H9 (cell line): Measurements from ENCODE around the gene VDAC1. TPM values are rescaled to one million over a fixed set of nuclear protein-coding genes. Genes with fewer than 3 reads are reported as not detected.

Experiments used
- DNase-seq: peaks from one replicate; pipeline ENCODE4 v3.0.0-alpha.2; 2017
- H2AFZ ChIP-seq: one replicate; pipeline ENCODE4 v1.6.1; 2013; ENCODE audit warnings: mild to moderate bottlenecking, low read length, control low read depth, moderate library complexity
- H2AK5ac ChIP-seq: 2 replicates; pipeline ENCODE4 v1.6.1; 2013; ENCODE audit warnings: low read length, control low read depth, mixed read lengths; ENCODE audit not compliant: insufficient read length
- H2BK120ac ChIP-seq: one replicate; pipeline ENCODE4 v1.6.1; 2013; ENCODE audit warnings: low read depth, mild to moderate bottlenecking, low read length, control low read depth, inconsistent platforms; ENCODE audit not compliant: poor library complexity, severe bottlenecking
- H2BK12ac ChIP-seq: 2 replicates; pipeline ENCODE4 v1.6.1; 2013; ENCODE audit warnings: low read length, control low read depth, mixed read lengths, low read depth; ENCODE audit not compliant: insufficient read length
- H2BK15ac ChIP-seq: 2 replicates; pipeline ENCODE4 v1.6.1; 2013; ENCODE audit warnings: low read depth, low read length, control low read depth
- H2BK20ac ChIP-seq: one replicate; pipeline ENCODE4 v1.6.1; 2013; ENCODE audit warnings: low read depth, mild to moderate bottlenecking, low read length, control low read depth, inconsistent platforms; ENCODE audit not compliant: poor library complexity, severe bottlenecking
- H2BK5ac ChIP-seq: 2 replicates; pipeline ENCODE4 v1.6.1; 2013; ENCODE audit warnings: low read length, control low read depth, mixed read lengths; ENCODE audit not compliant: insufficient read length
- H3K14ac ChIP-seq: 2 replicates; pipeline ENCODE4 v1.6.1; 2013; ENCODE audit warnings: low read length, control low read depth; ENCODE audit not compliant: insufficient read depth
- H3K18ac ChIP-seq: 2 replicates; pipeline ENCODE4 v1.6.1; 2013; ENCODE audit warnings: low read depth, mild to moderate bottlenecking, mixed read lengths, low read length, control low read depth; ENCODE audit not compliant: insufficient read length
- H3K23ac ChIP-seq: 2 replicates; pipeline ENCODE4 v1.6.1; 2013; ENCODE audit warnings: low read length, control low read depth, mixed read lengths, low read depth; ENCODE audit not compliant: insufficient read length
- H3K23me2 ChIP-seq: 2 replicates; pipeline ENCODE4 v1.6.1; 2013; ENCODE audit warnings: low read depth, mild to moderate bottlenecking, mixed read lengths, low read length, control low read depth; ENCODE audit not compliant: insufficient read length, poor library complexity, severe bottlenecking
- H3K27ac ChIP-seq: 2 replicates; pipeline ENCODE4 v1.5.1; 2013; ENCODE audit warnings: low read length, control low read depth, mixed read lengths, low read depth; ENCODE audit not compliant: insufficient read length
- H3K27me3 ChIP-seq: 2 replicates; pipeline ENCODE4 v1.6.1; 2013; ENCODE audit warnings: low read length, control low read depth, inconsistent platforms; ENCODE audit not compliant: insufficient read depth
- H3K4ac ChIP-seq: 2 replicates; pipeline ENCODE4 v1.6.1; 2013; ENCODE audit warnings: low read depth, mild to moderate bottlenecking, control low read depth, inconsistent platforms, low read length, moderate library complexity
- H3K4me1 ChIP-seq: 2 replicates; pipeline ENCODE4 v1.6.1; 2013; ENCODE audit warnings: low read length, control low read depth, inconsistent platforms; ENCODE audit not compliant: insufficient read depth
- H3K4me2 ChIP-seq: 2 replicates; pipeline ENCODE4 v1.6.1; 2013; ENCODE audit warnings: low read length, control low read depth, mixed read lengths; ENCODE audit not compliant: insufficient read length, insufficient read depth
- H3K56ac ChIP-seq: 2 replicates; pipeline ENCODE4 v1.6.1; 2013; ENCODE audit warnings: low read depth, mild to moderate bottlenecking, mixed read lengths, low read length, control low read depth; ENCODE audit not compliant: insufficient read length
- H3K79me1 ChIP-seq: 2 replicates; pipeline ENCODE4 v1.6.1; 2013; ENCODE audit warnings: low read depth, mild to moderate bottlenecking, moderate library complexity, low read length, control low read depth, inconsistent platforms; ENCODE audit not compliant: insufficient read depth, poor library complexity, severe bottlenecking
- H3K79me2 ChIP-seq: 2 replicates; pipeline ENCODE4 v1.6.1; 2013; ENCODE audit warnings: low read length, control low read depth, inconsistent platforms; ENCODE audit not compliant: insufficient read depth
- H3K9ac ChIP-seq: 2 replicates; pipeline ENCODE4 v1.6.1; 2013; ENCODE audit warnings: low read length, control low read depth, mixed read lengths; ENCODE audit not compliant: insufficient read length; ENCODE audit errors: extremely low read depth
- H3K9me3 ChIP-seq: one replicate; pipeline ENCODE4 v1.6.1; 2013; ENCODE audit warnings: low read depth, low read length, inconsistent platforms; ENCODE audit not compliant: control insufficient read depth
- H3T11ph ChIP-seq: one replicate; pipeline ENCODE4 v1.6.1; 2013; ENCODE audit warnings: mild to moderate bottlenecking, low read length, control low read depth, inconsistent platforms
- H4K20me1 ChIP-seq: one replicate; pipeline ENCODE4 v1.6.1; 2013; ENCODE audit not compliant: control insufficient read depth, insufficient read length, insufficient read depth
- H4K5ac ChIP-seq: 2 replicates; pipeline ENCODE4 v1.6.1; 2013; ENCODE audit warnings: low read depth, mild to moderate bottlenecking, mixed read lengths, low read length, control low read depth; ENCODE audit not compliant: insufficient read length
- H4K8ac ChIP-seq: replicated peaks from 2 replicates; pipeline ENCODE4 v1.6.1; 2013; ENCODE audit warnings: low read length, control low read depth, mixed read lengths, low read depth; ENCODE audit not compliant: insufficient read length
- H4K91ac ChIP-seq: 2 replicates; pipeline ENCODE4 v1.6.1; 2013; ENCODE audit warnings: low read depth, mild to moderate bottlenecking, moderate library complexity, mixed read lengths, low read length, control low read depth; ENCODE audit not compliant: insufficient read length
- H3K27ac Mint-ChIP-seq, 3 experiments: 2 replicates in 2 of 3; 3 replicates in 1 of 3; pipeline ENCODE4 v1.8.0; 2020 to 2021; ENCODE audit warnings: mixed read lengths in 3 of 3, mild to moderate bottlenecking in 1 of 3, moderate library complexity in 1 of 3
- H3K27me3 Mint-ChIP-seq: 2 replicates; pipeline ENCODE4 v1.8.0; 2021; ENCODE audit warnings: low read depth, mild to moderate bottlenecking, moderate library complexity, mixed read lengths
- H3K36me3 Mint-ChIP-seq, 3 experiments: 2 replicates in 2 of 3; 3 replicates in 1 of 3; pipeline ENCODE4 v1.8.0; 2020 to 2021; ENCODE audit warnings: low read depth in 3 of 3, mixed read lengths in 3 of 3; ENCODE audit not compliant: insufficient read depth in 1 of 3
- H3K4me1 Mint-ChIP-seq, 2 experiments: 2 replicates each; pipeline ENCODE4 v1.8.0; 2020; ENCODE audit warnings: mixed read lengths in 2 of 2
- H3K4me3 Mint-ChIP-seq, 2 experiments: 2 replicates in 1 of 2; 3 replicates in 1 of 2; pipeline ENCODE4 v1.8.0; 2020 to 2021; ENCODE audit warnings: mild to moderate bottlenecking in 2 of 2, mixed read lengths in 2 of 2, moderate library complexity in 1 of 2
- H3K9me3 Mint-ChIP-seq, 2 experiments: 2 replicates in 1 of 2; 3 replicates in 1 of 2; pipeline ENCODE4 v1.8.0; 2020; ENCODE audit warnings: mild to moderate bottlenecking in 2 of 2, mixed read lengths in 2 of 2, moderate library complexity in 1 of 2
- WGBS: extraction: QIAGEN DNeasy Blood & Tissue Kit; methylation state at CpG from one replicate; pipeline ENCODE4 v1.1.7; 2013; ENCODE audit warnings: missing lambda C conversion rate, low lambda C conversion rate, mixed read lengths; ENCODE audit not compliant: insufficient read length; ENCODE audit errors: extremely low coverage; 5-methylcytosine and 5-hydroxymethylcytosine counted together
- total RNA-seq: library from RNA; stranded (reverse); gene quantifications from 2 replicates; pipeline ENCODE4 v1.2.1, GENCODE V29; 2021
- TF ChIP-seq, protein P1 (sequence below): fragments of 200-600 bp; sonication (generic); conservative IDR thresholded peaks from 3 replicates; pipeline ENCODE4 v1.8.0; 2021; ENCODE audit warnings: antibody characterized with exemption, mild to moderate bottlenecking

VDAC1 gene
- total RNA-seq, 1 experiment from 2014 or later: 208 TPM

DNA sequence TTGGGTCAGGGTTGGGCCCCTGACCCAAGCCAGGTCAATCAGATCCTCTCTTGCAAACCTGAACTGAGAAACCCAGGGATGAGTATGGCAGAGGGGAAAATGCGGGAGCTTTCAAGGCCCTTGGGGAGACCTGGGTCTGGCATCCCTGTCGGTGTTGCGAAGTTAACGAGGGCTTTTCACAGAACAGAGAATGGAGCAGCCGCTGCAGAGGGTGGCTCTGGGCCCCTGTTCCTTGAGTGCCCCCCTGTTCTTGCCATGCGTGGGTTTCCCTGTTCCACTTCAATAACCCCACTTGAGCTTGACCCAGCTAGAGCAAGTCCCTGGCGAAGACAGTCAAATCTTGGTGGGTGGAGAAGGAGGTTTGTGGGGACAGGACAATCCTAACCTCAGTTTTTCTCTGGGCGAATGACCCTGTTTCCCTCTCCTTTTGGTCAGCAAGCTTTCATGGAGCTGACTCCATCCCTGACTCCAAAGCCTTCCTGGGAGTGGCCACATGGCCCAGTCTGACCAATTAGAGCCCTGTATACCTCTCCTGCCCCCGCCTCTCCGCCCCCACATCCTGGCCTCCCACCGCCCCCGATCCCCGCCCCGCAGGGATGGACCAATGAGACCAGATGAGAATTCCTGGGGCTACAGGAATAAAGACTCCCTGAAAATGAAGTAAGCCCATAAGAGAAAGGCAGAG is 2.9 kb upstream of the VDAC1 start:
- H4K8ac ChIP-seq: no peak overlapping the region
- TF ChIP-seq, protein P1, sequence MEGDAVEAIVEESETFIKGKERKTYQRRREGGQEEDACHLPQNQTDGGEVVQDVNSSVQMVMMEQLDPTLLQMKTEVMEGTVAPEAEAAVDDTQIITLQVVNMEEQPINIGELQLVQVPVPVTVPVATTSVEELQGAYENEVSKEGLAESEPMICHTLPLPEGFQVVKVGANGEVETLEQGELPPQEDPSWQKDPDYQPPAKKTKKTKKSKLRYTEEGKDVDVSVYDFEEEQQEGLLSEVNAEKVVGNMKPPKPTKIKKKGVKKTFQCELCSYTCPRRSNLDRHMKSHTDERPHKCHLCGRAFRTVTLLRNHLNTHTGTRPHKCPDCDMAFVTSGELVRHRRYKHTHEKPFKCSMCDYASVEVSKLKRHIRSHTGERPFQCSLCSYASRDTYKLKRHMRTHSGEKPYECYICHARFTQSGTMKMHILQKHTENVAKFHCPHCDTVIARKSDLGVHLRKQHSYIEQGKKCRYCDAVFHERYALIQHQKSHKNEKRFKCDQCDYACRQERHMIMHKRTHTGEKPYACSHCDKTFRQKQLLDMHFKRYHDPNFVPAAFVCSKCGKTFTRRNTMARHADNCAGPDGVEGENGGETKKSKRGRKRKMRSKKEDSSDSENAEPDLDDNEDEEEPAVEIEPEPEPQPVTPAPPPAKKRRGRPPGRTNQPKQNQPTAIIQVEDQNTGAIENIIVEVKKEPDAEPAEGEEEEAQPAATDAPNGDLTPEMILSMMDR: no peak
- Mint-ChIP-seq H3K27ac (peak overlapping the region in 1 of 3 experiments; percentile 70; a peak in 2 of 7 replicates), H3K9me3 (peaks cover 0 to 2% of the 10 kb centered on the region in 2 experiments; a peak in 1 of 5 replicates), H3K36me3 (peaks cover 0 to 9% (median 1%) of the 10 kb centered on the region in 3 experiments; a peak in 3 of 7 replicates), H3K4me1 (peaks cover 26 to 37% of the 10 kb centered on the region in 2 experiments), H3K27me3 (peaks cover 10% of the 10 kb centered on the region), H3K4me3 (peak overlapping the region in 1 of 2 experiments; percentile 44; a peak in 4 of 5 replicates)
- H3K9me3 ChIP-seq: no peaks in the 10 kb centered on the region
- H2BK5ac ChIP-seq: no peak overlapping the region
- peaks cover 11% of the 10 kb centered on the region; the same call in 1 of the 2 replicates for H3K79me2 ChIP-seq
- H3K18ac ChIP-seq: no peak overlapping the region
- H3K14ac ChIP-seq: no peak overlapping the region
- H3K4me2 ChIP-seq: peak overlapping the region; percentile 11
- no peak overlapping the region for H3K9ac ChIP-seq
- H3K4me1 ChIP-seq: peaks cover 4% of the 10 kb centered on the region; the same call in 1 of the 2 replicates
- H2BK20ac ChIP-seq: no peak overlapping the region
- H4K5ac ChIP-seq: no peak overlapping the region
- no peak overlapping the region for H3K27ac ChIP-seq
- no peaks in the 10 kb centered on the region for H3K79me1 ChIP-seq
- H4K91ac ChIP-seq: no peak overlapping the region
- no peaks in the 10 kb centered on the region for H3K27me3 ChIP-seq
- no peaks in the 10 kb centered on the region for H4K20me1 ChIP-seq
- no peak overlapping the region for H3K23ac ChIP-seq
- H3T11ph ChIP-seq: no peak overlapping the region
- H2AK5ac ChIP-seq: no peak overlapping the region
- no peak overlapping the region for H3K56ac ChIP-seq
- no peak overlapping the region for H3K4ac ChIP-seq
- no CpG with 5 or more reads among the region's 14 CpGs for WGBS
- peak; percentile 86 for DNase-seq
- H2BK15ac ChIP-seq: no peak overlapping the region
- H2BK12ac ChIP-seq: no peak overlapping the region
- H2BK120ac ChIP-seq: no peak overlapping the region
- H2AFZ ChIP-seq: no peak overlapping the region
- H3K23me2 ChIP-seq: peaks cover 18% of the 10 kb centered on the region
